RWPE2 (cell line): Measurements from ENCODE around the gene ATXN7L3B.

Experiments
- ATAC-seq: fragments of 200-7000 bp; cut with Tn5 transposase; 3 replicates; pipeline ENCODE4 v1.9.1; 2021; ENCODE audit warnings: low read depth
- DNase-seq: peaks from one replicate; pipeline ENCODE4 v3.0.0-alpha.2; 2020; ENCODE audit warnings: low spot score
- H3K27ac ChIP-seq: fragments of 450-650 bp; 2 replicates; pipeline ENCODE4 v1.5.1; 2017; ENCODE audit warnings: mild to moderate bottlenecking; ENCODE audit not compliant: poor library complexity, severe bottlenecking
- H3K27me3 ChIP-seq: fragments of 250-450 bp; sonication (Bioruptor Pico); 2 replicates; pipeline ENCODE4 v1.5.1; 2021; ENCODE audit warnings: mild to moderate bottlenecking, moderate library complexity; ENCODE audit not compliant: insufficient read depth, poor library complexity, severe bottlenecking
- H3K36me3 ChIP-seq: fragments of 250-450 bp; sonication (Bioruptor Pico); 2 replicates; pipeline ENCODE4 v1.5.1; 2020; ENCODE audit warnings: low read depth, mild to moderate bottlenecking, moderate library complexity
- H3K4me1 ChIP-seq: fragments of 250-450 bp; sonication (Bioruptor Pico); 2 replicates; pipeline ENCODE4 v1.5.1; 2021; ENCODE audit warnings: mild to moderate bottlenecking, moderate library complexity; ENCODE audit not compliant: insufficient read depth, poor library complexity, severe bottlenecking
- H3K4me3 ChIP-seq: fragments of 250-450 bp; sonication (Bioruptor Pico); 2 replicates; pipeline ENCODE4 v1.5.1; 2021; ENCODE audit warnings: mild to moderate bottlenecking, moderate library complexity; ENCODE audit not compliant: severe bottlenecking
- H3K9me3 ChIP-seq: fragments of 250-450 bp; sonication (Bioruptor Pico); 2 replicates; pipeline ENCODE4 v1.5.1; 2021; ENCODE audit warnings: mild to moderate bottlenecking, moderate library complexity; ENCODE audit not compliant: severe bottlenecking
- CTCF ChIP-seq: fragments of 450-650 bp; IDR thresholded peaks from one replicate; pipeline ENCODE4 v1.5.1; 2017; ENCODE audit warnings: mild to moderate bottlenecking, moderate library complexity; ENCODE audit not compliant: poor library complexity, severe bottlenecking

ATXN7L3B gene

GRCh38 chr12:74584483-74585062 lies 46.9 kb downstream of the ATXN7L3B start:
- no peaks in the 10 kb centered on the region for H3K9me3 ChIP-seq
- TF ChIP-seq CTCF: no peak
- no peak overlapping the region for H3K4me3 ChIP-seq
- DNase-seq (no peak), ATAC-seq (no peak)
- no peaks in the 10 kb centered on the region for H3K36me3 ChIP-seq
- H3K4me1 ChIP-seq: no peaks in the 10 kb centered on the region
- H3K27ac ChIP-seq: no peak overlapping the region
- no peaks in the 10 kb centered on the region for H3K27me3 ChIP-seq

GRCh38 chr12:74586251-74586650 lies 48.6 kb downstream of the ATXN7L3B start:
- no peaks in the 10 kb centered on the region for H3K27me3 ChIP-seq
- TF ChIP-seq CTCF: no peak
- H3K36me3 ChIP-seq: no peaks in the 10 kb centered on the region
- DNase-seq (no peak), ATAC-seq (no peak)
- no peak overlapping the region for H3K27ac ChIP-seq
- no peak overlapping the region for H3K4me3 ChIP-seq
- no peaks in the 10 kb centered on the region for H3K9me3 ChIP-seq
- no peaks in the 10 kb centered on the region for H3K4me1 ChIP-seq
